ENCODE data around the gene REEP5.
"Not testable (repeated sequence)": the region's sequence is repeated elsewhere in the genome, so short reads cannot be mapped to it uniquely, and the experiment has no call there.

The REEP5 gene

GRCh38 chr5:112921833-112922817 is at the start of gene REEP5:
Gene REEP5, minus strand, starts transcription at chr5:112922227. Its CDS starts 37 bp downstream, at chr5:112922190.
- TF ChIP-seq, protein P1, sequence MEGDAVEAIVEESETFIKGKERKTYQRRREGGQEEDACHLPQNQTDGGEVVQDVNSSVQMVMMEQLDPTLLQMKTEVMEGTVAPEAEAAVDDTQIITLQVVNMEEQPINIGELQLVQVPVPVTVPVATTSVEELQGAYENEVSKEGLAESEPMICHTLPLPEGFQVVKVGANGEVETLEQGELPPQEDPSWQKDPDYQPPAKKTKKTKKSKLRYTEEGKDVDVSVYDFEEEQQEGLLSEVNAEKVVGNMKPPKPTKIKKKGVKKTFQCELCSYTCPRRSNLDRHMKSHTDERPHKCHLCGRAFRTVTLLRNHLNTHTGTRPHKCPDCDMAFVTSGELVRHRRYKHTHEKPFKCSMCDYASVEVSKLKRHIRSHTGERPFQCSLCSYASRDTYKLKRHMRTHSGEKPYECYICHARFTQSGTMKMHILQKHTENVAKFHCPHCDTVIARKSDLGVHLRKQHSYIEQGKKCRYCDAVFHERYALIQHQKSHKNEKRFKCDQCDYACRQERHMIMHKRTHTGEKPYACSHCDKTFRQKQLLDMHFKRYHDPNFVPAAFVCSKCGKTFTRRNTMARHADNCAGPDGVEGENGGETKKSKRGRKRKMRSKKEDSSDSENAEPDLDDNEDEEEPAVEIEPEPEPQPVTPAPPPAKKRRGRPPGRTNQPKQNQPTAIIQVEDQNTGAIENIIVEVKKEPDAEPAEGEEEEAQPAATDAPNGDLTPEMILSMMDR (IDR thresholded peaks at IDR 0.05; ENCODE audit: low read depth, low read length) = peak; percentile 78
- H3K4me3 ChIP-seq (ENCODE audit: low read depth, low read length) = peak within 1 kb of the TSS; percentile 79
- H3K36me3 ChIP-seq = peaks cover 38% of the 10 kb centered on the region
- H3K27ac ChIP-seq = peak within 1 kb of the TSS; percentile 90
- no peaks in the 10 kb centered on the region for H3K27me3 ChIP-seq (ENCODE audit: insufficient read depth, low read depth, severe bottlenecking)
- H3K9me3 ChIP-seq (ENCODE audit: severe bottlenecking) = no peaks in the 10 kb centered on the region
- peak; percentile 81 for DNase-seq

DNA sequence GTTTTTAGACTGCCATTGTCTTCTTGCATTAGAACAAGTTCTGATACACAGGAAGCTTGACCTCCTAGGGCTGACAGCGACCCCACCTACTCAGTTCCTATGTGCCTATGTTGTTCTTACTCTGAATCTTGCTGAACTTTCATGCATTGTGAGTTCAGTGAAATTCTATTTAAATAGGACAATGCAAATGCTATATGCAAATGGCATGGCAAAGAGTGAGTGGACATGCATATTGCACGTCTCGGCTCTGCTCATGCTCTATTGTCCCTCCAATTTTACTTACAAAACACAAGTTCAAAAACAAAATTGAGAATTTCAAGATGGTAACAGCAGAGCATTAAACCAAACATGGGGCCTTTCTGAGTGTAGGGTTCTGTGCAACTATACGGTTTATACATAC is 49.2 kb upstream of the REEP5 start:
- TF ChIP-seq, protein P1 (IDR thresholded peaks at IDR 0.05; ENCODE audit: low read depth, low read length) = no peak
- no peak overlapping the region for H3K27ac ChIP-seq
- H3K9me3 ChIP-seq (ENCODE audit: severe bottlenecking) = no peaks in the 10 kb centered on the region
- DNase-seq = no peak
- no peak overlapping the region for H3K4me3 ChIP-seq (ENCODE audit: low read depth, low read length)
- H3K27me3 ChIP-seq (ENCODE audit: insufficient read depth, low read depth, severe bottlenecking) = no peaks in the 10 kb centered on the region
- no peaks in the 10 kb centered on the region for H3K36me3 ChIP-seq

DNA sequence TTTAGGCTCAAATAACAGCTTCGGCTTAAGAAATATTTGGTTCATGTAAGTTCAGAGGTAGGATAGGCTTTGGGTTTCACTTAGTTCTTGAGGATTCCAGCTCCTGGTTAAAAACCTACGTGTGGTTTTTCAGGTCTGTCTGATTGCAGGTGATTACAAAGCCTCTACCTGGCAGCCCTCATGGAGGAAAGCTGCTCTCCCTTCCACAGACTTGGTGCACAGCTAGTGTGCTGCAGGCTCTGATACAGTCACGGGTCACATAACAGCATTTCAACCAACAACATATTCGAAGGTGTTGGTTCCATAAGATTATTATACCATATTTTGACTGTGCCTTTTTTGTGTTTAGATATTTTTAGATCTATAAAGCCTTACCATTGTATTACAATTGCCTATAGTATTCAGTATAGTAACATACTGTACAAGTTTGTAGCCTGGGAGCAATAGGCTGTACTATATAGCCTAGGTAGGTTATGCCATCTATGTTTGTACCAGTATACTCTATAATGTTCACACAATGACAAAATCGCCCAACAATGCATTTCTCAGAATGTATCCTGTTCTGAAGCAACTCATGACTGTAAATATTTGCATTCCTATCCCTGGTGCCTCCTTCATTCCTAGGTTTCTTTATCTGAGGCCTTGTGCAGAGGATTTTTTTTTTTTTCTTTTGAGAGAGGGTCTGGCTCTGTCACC is 46.5 kb upstream of the REEP5 start:
- H3K27ac ChIP-seq = no peak overlapping the region
- no peaks in the 10 kb centered on the region for H3K27me3 ChIP-seq (ENCODE audit: insufficient read depth, low read depth, severe bottlenecking)
- DNase-seq = no peak
- H3K9me3 ChIP-seq (ENCODE audit: severe bottlenecking) = no peaks in the 10 kb centered on the region
- H3K36me3 ChIP-seq = no peaks in the 10 kb centered on the region
- no peak overlapping the region for H3K4me3 ChIP-seq (ENCODE audit: low read depth, low read length)
- TF ChIP-seq, protein P1 (IDR thresholded peaks at IDR 0.05; ENCODE audit: low read depth, low read length) = no peak

DNA sequence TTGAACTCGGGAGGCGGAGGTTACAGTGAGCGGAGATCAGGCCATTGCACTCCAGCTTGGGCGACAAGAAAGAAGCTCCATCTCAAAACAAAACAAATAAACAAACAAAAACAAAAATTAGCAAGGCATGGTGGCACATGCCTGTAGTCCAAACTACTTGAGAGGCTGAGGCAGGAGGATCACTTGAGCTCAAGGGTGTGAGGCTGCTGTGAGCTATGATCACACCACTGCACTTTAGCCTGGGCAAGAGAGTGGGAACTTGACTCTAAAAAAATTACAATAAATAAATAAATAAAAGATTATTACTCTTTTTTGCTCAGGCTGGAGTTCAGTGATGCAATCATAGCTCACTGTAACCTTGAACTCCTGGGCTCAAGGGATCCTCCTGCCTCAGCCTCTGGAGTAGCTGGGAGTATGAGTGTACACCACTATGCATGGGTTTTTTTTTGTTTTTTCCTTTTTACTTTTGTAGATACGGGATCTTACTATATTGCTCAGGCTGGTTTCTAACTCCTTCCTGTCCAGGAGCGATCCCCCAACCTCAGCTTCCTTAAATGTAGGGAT is 45.6 kb upstream of the REEP5 start:
- Histone ChIP-seq H3K4me3 (ENCODE audit: low read depth, low read length) (no peak overlapping the region), H3K36me3 (no peaks in the 10 kb centered on the region), H3K27ac (no peak overlapping the region), H3K27me3 (ENCODE audit: insufficient read depth, low read depth, severe bottlenecking) (no peaks in the 10 kb centered on the region), H3K9me3 (ENCODE audit: severe bottlenecking) (no peaks in the 10 kb centered on the region)
- TF ChIP-seq, protein P1 (IDR thresholded peaks at IDR 0.05; ENCODE audit: low read depth, low read length) = no peak
- DNase-seq = no peak

DNA sequence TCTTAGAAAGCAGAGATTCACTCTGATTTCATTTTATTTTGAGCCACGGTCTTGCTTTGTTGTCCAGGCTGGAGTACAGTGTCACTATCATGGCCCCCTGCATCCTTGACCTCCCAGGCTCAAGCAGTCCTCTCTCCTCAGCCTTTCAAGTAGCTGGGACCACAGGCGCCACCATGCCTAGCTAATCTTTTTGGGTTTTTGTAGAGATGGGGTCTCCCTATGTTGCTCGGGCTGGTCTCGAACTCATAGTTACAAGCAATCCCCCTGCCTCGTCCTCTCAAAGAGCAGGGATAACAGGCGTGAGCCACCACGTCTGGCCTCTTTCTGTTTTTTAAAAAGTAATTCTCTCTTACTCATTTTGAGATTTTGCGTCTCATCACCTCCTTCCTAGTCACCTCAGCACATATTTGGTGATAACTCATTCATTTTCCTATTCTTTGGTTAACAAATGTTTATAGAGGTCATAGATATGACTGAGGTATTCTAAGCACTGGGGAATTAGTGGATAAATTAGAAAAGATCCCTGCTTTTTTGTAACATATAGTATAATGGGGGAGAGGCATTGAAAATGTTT is 43.8 kb upstream of the REEP5 start:
- TF ChIP-seq, protein P1 (IDR thresholded peaks at IDR 0.05; ENCODE audit: low read depth, low read length) = no peak
- Histone ChIP-seq H3K27ac (no peak overlapping the region), H3K4me3 (ENCODE audit: low read depth, low read length) (no peak overlapping the region), H3K27me3 (ENCODE audit: insufficient read depth, low read depth, severe bottlenecking) (no peaks in the 10 kb centered on the region), H3K36me3 (no peaks in the 10 kb centered on the region), H3K9me3 (ENCODE audit: severe bottlenecking) (no peaks in the 10 kb centered on the region)
- no peak for DNase-seq

- not testable (repeated sequence) for DNase-seq; H3K4me3 ChIP-seq (ENCODE audit: low read depth, low read length); H3K36me3 ChIP-seq; H3K9me3 ChIP-seq (ENCODE audit: severe bottlenecking); H3K27me3 ChIP-seq (ENCODE audit: insufficient read depth, low read depth, severe bottlenecking)
- peak overlapping the region; percentile 28 for H3K27ac ChIP-seq
These were observed 41.3 kb upstream of the REEP5 start for GRCh38 chr5:112963374-112963733.

Measured in WERI-Rb-1 (cell line).